Measurements from ENCODE around the gene SDR9C7. TPM values are rescaled to one million over a fixed set of nuclear protein-coding genes. Genes with fewer than 3 reads are reported as not detected.
"Not testable (repeated sequence)": the region's sequence is repeated elsewhere in the genome, so short reads cannot be mapped to it uniquely, and the experiment has no call there.

SDR9C7 gene
- total and polyA plus RNA-seq, 2 of the 8 experiments (the other 6 are each of a cell fraction or from before 2014, with no cell fraction given): 0.11 TPM; not detected in 1

DNA sequence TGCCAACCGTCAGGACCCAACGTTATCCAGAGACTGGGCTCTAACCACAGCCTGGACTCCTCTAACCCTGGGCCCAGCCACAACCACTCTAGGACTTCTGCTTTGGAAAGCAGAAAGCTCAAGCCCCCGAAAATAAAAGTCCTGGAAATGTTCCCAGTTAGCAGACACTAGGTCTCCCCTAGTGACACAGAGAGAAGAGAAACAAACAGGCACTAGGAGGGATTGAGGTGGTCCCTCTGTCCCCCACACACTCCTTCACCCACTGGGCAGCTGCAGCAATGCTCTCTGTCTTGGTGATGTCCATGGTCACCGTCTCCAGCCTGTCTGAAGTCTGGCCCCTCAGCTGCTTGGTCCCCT is 6.7 kb upstream of the SDR9C7 start:
- FAIRE-seq; H4K5ac ChIP-seq (ENCODE audit: insufficient read length, low read depth, low read length); H3K56ac ChIP-seq (replicated peaks; ENCODE audit: insufficient read length, low read depth, low read length); H2AFZ ChIP-seq (ENCODE audit: low read length); H3K4me1 ChIP-seq (replicated peaks in 1 of 4; ENCODE audit: control insufficient read depth in 3 of 4, insufficient read depth in 4 of 4, low read length in 3 of 4); H4K20me1 ChIP-seq (replicated peaks in 1 of 2; ENCODE audit: control insufficient read depth in 1 of 2, insufficient read depth in 2 of 2, low read length in 2 of 2); H3K27me3 ChIP-seq (replicated peaks in 1 of 4; ENCODE audit: control insufficient read depth in 3 of 4, extremely low read depth in 1 of 4, insufficient read depth in 3 of 4, low read length in 3 of 4); H2BK5ac ChIP-seq (ENCODE audit: low read depth, low read length); H2BK120ac ChIP-seq (replicated peaks; ENCODE audit: low read depth, low read length); H3K79me2 ChIP-seq (ENCODE audit: control insufficient read depth in 1 of 2, insufficient read depth in 2 of 2, low read length in 2 of 2); H3K79me1 ChIP-seq (ENCODE audit: low read depth, low read length); H3K27ac ChIP-seq (ENCODE audit: low read depth, low read length); H4K91ac ChIP-seq (replicated peaks; ENCODE audit: insufficient read length, low read length); H3K9ac ChIP-seq (replicated peaks in 1 of 4; ENCODE audit: extremely low read depth in 1 of 4, low read depth in 3 of 4, low read length in 3 of 4); H3K4me2 ChIP-seq (ENCODE audit: insufficient read depth in 1 of 2, low read depth in 2 of 2, low read length in 2 of 2); DNase-seq (ENCODE audit: low read depth in 1 of 2, low spot score in 2 of 2); H3K18ac ChIP-seq (ENCODE audit: extremely low read depth, low read length); H3K4ac ChIP-seq (replicated peaks; ENCODE audit: insufficient read length, low read depth, low read length); H2BK15ac ChIP-seq (ENCODE audit: low read length); H3K36me3 ChIP-seq (ENCODE audit: control insufficient read depth in 2 of 4, insufficient read depth in 4 of 4, low read length in 3 of 4); H4K8ac ChIP-seq (ENCODE audit: extremely low read depth, insufficient read depth, low read length); H3K9me3 ChIP-seq (ENCODE audit: insufficient read depth in 2 of 2, low read depth in 1 of 2, low read length in 1 of 2); H3K4me3 ChIP-seq (ENCODE audit: extremely low read depth in 1 of 4, insufficient read depth in 2 of 4, low read depth in 3 of 4, low read length in 4 of 4); H2AK5ac ChIP-seq (ENCODE audit: low read depth, low read length); POLR2A ChIA-PET (ENCODE audit: partially characterized antibody); H3K14ac ChIP-seq (ENCODE audit: insufficient read length); H2BK12ac ChIP-seq (ENCODE audit: low read depth, low read length); H3K23ac ChIP-seq (ENCODE audit: insufficient read length); H3K23me2 ChIP-seq (ENCODE audit: low read depth, low read length); H2BK20ac ChIP-seq (ENCODE audit: low read length): not testable (repeated sequence)
- CTCF ChIA-PET (ENCODE audit: partially characterized antibody): interaction anchor here (0.6 kb wide), 1 partner anchor 8 kb away, joined by 3 read pairs; no protein-coding TSS in a partner anchor
- WGBS, 2 experiments (ENCODE audit: extremely low coverage in 1 of 2, insufficient coverage in 1 of 2, insufficient read length in 1 of 2, insufficient replicate concordance in 2 of 2, low coverage in 1 of 2, low lambda C conversion rate in 2 of 2, missing lambda C conversion rate in 1 of 2): no CpG with 5 or more reads among the region's 4 CpGs

Measured in H1 (cell line).